Measurements from ENCODE around the gene EPM2A.
A peak's percentile ranks its signal among the peaks of the same experiment; 100 is the strongest.

Gene EPM2A

GRCh38 chr6:145670311-145670710 is 65.0 kb downstream of the EPM2A start:
- ATAC-seq: no peak

DNA sequence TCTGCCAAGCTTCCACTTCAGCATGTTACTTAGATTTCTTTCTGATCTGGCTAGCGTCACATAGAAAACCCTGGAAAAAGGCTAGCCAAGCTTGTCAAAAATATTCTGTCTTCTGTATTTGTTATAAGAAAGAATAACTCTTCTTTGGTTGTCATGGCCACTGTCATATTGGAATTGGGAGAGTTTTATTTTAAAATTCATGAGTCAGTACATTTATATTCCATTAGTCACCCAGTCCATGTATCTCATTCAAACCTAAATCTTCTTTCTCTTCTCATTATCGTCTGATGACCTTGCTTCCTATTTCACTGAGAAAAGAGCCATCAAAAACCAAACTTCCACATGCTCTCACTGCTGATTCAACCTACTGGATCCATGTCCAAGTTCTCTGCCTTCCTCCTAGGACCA is 65.7 kb downstream of the EPM2A start:
- no peak for ATAC-seq

GRCh38 chr6:145668844-145669243 is 66.5 kb downstream of the EPM2A start:
- ATAC-seq: no peak

GRCh38 chr6:145660676-145661075 is 74.6 kb downstream of the EPM2A start:
- ATAC-seq: no peak

DNA sequence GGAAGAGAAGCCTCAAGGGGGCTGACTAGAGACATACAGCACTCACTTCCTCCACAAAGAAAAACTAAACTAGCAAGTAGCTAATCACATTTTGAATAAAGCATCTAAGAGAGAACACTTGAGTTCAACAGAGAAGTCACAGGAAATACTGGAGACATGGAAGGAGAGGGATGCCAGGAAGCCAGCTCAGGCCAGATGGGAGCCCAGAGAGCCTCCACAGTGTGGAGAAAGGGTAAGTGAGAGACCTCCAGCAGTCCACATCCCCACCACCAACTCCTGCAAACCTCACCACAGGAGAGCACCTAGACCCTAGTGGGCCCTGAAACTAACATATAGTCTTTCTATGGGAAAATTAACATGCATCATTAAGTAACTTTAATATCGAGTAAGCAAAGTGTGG is 79.2 kb downstream of the EPM2A start:
- no peak for ATAC-seq

GRCh38 chr6:145652572-145652971 is 82.7 kb downstream of the EPM2A start:
- ATAC-seq: no peak

GRCh38 chr6:145651988-145652387 is 83.3 kb downstream of the EPM2A start:
- ATAC-seq: no peak

GRCh38 chr6:145648149-145648548 is 87.2 kb downstream of the EPM2A start:
- no peak for ATAC-seq

DNA sequence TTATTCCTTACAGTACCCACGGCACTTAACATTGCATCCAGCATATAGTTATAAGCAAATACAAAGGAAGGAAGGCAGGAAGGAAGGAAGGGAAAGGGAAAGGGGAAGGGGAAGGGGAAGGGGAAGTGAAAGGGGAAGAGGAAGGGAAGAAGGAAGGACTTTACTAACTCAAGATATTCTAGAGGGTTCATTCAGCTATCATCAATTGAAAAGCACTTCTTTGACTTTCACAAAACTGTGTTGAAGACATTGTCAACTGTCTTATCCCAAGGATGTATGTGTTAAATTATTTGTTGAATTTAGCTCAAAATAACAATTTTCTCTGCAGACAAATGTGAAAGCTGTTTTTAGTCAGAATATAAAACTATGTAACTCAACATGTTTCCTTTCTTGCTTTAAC is 87.7 kb downstream of the EPM2A start:
- no peak for ATAC-seq

- no peak for ATAC-seq
These were observed 91.6 kb downstream of the EPM2A start for GRCh38 chr6:145643760-145644159.

GRCh38 chr6:145633981-145634627 is 101.2 kb downstream of the EPM2A start:
- ATAC-seq: peak; percentile 70 to 81

DNA sequence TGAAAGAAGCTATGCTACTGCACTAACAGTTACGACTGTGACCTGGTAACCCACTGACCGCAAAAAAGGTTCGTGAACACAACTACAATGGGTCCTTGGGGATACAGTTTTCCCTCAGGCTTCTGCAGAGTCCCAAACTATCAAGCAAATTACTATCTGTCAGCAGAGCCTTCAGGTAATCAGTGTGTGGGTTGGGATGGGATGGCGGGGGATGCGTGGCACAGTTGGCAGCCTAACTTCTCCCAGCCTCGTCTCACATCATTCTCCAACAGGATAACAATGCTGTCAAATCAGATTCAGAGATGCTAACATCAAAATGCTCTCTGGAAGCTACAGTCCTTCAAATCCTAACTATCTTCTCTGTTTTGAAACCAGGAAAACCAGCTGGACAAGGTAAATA is 102.3 kb downstream of the EPM2A start:
- ATAC-seq: no peak

DNA sequence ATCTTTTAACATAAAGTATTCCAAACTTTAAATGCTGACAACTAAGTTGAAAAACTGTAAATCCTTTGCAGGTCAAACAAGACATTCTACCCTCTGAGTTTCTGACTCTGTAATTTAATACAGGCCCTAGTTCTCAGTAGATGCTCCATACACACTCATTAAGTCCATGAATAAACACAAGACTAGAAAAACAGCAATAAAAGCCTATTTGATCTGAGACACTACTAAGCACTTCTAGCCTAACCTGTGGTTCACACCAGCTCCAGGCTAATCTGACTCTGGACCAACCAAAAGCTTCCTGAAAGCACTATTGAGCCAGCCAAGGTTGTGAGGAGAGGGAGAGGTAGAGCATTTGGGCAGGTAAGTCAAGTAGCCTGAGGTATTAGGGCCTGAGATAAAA is 103.9 kb downstream of the EPM2A start:
- ATAC-seq: no peak

GRCh38 chr6:145630598-145630997 is 104.7 kb downstream of the EPM2A start:
- no peak for ATAC-seq

DNA sequence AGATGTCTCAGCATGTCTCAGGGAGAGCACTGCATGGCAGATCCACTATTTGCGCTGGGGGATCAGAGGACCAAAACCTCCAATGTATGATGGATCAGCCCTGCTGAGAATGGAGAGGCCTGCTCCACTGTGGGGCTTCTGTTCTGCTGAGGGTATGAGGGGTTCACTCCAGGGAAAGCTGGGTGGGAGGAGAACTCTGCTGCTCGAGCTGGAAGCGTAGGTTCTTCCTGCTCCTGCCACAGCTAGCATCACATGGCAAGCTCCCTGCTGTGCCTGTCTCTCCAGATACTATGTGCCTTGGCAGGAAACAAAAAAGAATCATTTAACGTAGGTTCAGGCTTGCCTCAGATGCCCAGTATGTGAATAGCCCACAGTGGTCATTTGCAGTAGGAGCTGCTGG is 105.8 kb downstream of the EPM2A start:
- ATAC-seq: no peak

DNA sequence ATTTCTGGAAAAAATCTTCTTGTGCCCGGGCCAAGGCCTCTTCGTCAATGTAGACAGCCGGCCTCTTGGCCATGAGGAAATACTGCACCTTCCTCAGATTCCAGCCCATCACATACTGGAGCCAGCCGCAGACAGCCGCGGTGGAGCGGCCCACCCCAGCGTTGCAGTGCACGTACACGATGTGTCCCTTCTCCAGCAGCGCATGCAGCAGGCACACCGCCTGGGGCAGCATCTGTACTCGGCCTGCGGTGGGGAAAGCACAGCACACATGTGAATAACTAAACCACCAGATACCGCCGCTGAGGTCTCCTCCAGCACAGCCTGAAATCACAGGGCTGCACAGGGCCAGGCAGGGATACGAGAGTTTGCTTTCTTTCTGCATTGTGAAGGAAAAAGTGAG is 107.9 kb downstream of the EPM2A start:
- no peak for ATAC-seq

DNA sequence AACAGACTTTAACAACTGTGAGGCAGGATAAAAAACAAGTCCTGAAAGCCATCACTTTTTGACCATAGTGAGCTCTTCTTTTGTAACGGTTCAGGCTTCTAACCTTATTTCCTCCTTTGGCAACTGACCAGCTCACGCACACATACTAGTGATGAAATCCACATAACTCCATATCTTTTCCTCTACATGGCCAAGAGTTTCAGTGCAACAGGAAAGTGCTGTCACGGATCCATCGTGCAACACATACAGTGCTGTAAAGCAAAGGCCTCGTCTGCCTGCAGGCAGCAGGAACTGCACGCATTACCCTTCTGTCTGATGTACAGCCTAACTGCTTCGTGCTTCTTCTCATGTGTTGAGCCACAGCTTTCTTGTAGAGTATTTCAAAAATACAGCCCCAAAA is 108.5 kb downstream of the EPM2A start:
- ATAC-seq: no peak

- no peak for ATAC-seq
These were observed 112.1 kb downstream of the EPM2A start for GRCh38 chr6:145623231-145623630.

DNA sequence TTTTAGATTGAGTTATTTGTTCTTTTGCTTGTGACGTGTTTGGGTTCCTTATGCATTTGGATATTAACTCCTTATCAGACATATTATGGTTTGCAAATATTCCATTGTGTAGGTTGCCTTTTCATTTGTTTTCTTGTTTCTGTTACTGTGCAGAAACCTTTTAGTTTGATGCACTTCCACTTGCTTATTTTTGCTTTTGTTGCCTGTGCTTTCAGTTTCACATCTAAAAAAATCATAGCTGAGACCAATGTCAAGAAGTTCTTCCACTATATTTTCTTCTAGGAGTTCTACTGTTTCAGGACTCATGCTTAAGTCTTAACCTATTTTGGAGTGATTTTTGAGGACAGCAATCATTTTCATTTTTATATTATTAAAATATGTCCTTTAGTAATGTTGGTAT is 113.5 kb downstream of the EPM2A start:
- no peak for ATAC-seq

- no peak for ATAC-seq
These were observed 115.2 kb downstream of the EPM2A start for GRCh38 chr6:145620088-145620487.

DNA sequence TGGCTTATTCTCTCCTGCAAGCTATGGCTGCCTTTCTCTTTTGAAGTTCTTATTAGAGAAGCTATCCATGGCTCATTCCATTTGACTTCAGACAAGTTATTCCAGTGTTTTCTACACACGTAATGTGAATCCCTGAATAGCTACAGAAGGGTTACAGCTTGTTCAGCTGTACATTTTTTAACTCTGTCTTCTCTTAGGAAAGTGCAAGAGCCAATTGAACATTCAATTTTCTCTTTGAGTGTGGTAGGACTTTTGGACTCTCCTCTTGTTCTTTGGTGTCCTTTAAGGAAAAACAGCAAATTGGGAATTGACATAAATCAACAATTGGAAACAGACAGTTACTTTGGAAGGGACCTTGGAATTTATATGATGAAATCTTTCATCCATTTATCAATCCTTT is 125.8 kb downstream of the EPM2A start:
- no peak for ATAC-seq

GRCh38 chr6:145608850-145609249 is 126.5 kb downstream of the EPM2A start:
- ATAC-seq: no peak

DNA sequence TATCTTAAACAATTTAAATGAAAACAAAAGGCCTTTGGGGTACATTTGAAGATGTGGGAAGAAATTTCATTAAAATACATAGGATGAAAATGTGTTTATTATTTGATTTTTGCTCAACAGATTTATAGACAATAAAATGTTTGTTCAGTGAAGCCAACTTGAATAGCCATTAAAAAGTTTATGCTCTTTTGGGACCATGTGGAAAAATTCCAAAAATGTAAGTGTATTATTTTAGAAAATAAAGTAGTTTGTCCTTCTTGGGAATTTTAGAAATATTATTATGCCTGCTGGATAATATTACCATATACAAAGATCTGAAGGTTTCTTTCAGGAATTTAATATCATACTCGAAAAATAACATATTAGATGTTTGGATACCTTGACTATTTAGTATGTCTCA is 131.3 kb downstream of the EPM2A start:
- no peak for ATAC-seq

GRCh38 chr6:145603424-145603833 is 131.9 kb downstream of the EPM2A start:
- ATAC-seq: no peak

DNA sequence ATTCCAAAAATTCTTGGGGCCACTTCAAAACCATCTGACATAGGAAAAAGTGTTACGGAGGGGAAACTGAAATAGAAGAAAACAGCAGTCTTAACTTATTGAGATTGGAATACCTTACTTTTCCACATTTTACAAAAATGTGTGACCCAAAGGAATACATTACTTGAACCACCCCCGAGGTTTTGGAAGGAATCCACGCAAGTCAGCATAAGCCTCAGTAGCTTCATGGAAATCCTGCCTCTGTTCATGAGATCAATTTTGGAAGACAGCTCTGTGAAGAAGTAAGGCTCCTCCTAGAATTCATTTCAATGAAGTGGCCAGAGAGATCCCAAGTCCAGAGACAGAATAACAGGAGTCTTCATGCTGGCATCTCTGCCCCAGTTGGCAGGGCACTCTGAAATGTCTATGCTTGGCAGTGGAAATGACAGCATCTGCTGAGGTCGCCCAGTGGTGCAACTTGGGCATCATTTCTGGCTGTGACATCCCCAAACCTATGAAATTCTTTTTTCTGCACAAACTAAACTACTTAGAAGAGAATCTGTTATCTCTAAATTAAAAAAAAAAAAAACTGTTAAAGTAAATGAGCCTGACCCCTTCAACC is 132.5 kb downstream of the EPM2A start:
- ATAC-seq: no peak
